GM12878 (cell line): ENCODE data around the gene SLC6A9. TPM values are rescaled to one million over a fixed set of nuclear protein-coding genes. Genes with fewer than 3 reads are reported as not detected.

Experiments
- ATAC-seq: fragments of 200-7000 bp; cut with Tn5 transposase; 3 replicates; pipeline ENCODE4 v1.9.1; 2020; ENCODE audit warnings: mild to moderate bottlenecking, moderate library complexity
- BruUV-seq: library from RNA; stranded (reverse); fragments of 400-500 nt; replicated peaks from 2 replicates; lab custom pipeline; 2021; lab: Mats Ljungman, UMichigan
- CTCF ChIA-PET: fragments of 300-600 bp; sonication (Branson Sonifier 250); formaldehyde crosslinking; extraction: SDS; loops from one replicate; lab custom pipeline; 2021; ENCODE audit warnings: inconsistent platforms; lab: Yijun Ruan, JAX
- POLR2A ChIA-PET: fragments of 350-600 bp; formaldehyde crosslinking; extraction: SDS; loops from one replicate; lab custom pipeline; 2021; ENCODE audit warnings: inconsistent platforms; lab: Charles Lee
- RAD21 ChIA-PET: fragments of 300-600 bp; sonication (Branson Sonifier 250); formaldehyde crosslinking; loops from one replicate; lab custom pipeline; 2023; ENCODE audit warnings: antibody characterized with exemption; ENCODE audit not compliant: unreplicated experiment; lab: Charles Lee
- SMC1A ChIA-PET: fragments of 300-600 bp; sonication (Branson Sonifier 250); formaldehyde crosslinking; loops from one replicate; lab custom pipeline; 2023; ENCODE audit not compliant: unreplicated experiment, uncharacterized antibody; lab: Charles Lee
- DNase-seq: peaks from one replicate; pipeline ENCODE4 v3.0.0-alpha.2; 2011; ENCODE audit warnings: low read depth, low spot score
- FAIRE-seq: peaks from 3 replicates; lab custom pipeline; 2011; peaks lifted over from hg19 to GRCh38; lab: Jason Lieb, UNC
- H2AFZ ChIP-seq: 2 replicates; pipeline ENCODE4 v1.6.0; 2011; ENCODE audit warnings: low read depth, low read length, control low read depth; ENCODE audit not compliant: control insufficient read depth
- H3K27ac ChIP-seq: 2 replicates; pipeline ENCODE4 v1.5.1; 2011; ENCODE audit warnings: control low read depth; ENCODE audit not compliant: control insufficient read depth, insufficient read depth
- H3K27me3 ChIP-seq, 2 experiments: replicated peaks in 1 of 2; 2 replicates each; pipeline versions ENCODE4 v1.6.0 to v1.6.1; 2011; ENCODE audit warnings: low read length in 1 of 2; ENCODE audit not compliant: control insufficient read depth in 2 of 2, insufficient read depth in 2 of 2
- H3K36me3 ChIP-seq, 2 experiments: 2 replicates each; pipeline ENCODE4 v1.5.1; 2011; ENCODE audit warnings: low read length in 1 of 2; ENCODE audit not compliant: control insufficient read depth in 2 of 2, insufficient read depth in 2 of 2
- H3K4me1 ChIP-seq: 2 replicates; pipeline ENCODE4 v1.6.1; 2011; ENCODE audit warnings: mild to moderate bottlenecking, low read length, moderate library complexity, mixed read lengths; ENCODE audit not compliant: control insufficient read depth, insufficient read depth
- H3K4me2 ChIP-seq: 2 replicates; pipeline ENCODE4 v1.6.0; 2011; ENCODE audit warnings: control low read depth; ENCODE audit not compliant: control insufficient read depth, insufficient read depth
- H3K4me3 ChIP-seq: fragments of 200-600 bp; sonication (generic); 2 replicates; pipeline ENCODE4 v1.5.1; 2016
- H3K79me2 ChIP-seq: 2 replicates; pipeline ENCODE4 v1.6.0; 2011; ENCODE audit warnings: low read length; ENCODE audit not compliant: control insufficient read depth, insufficient read depth
- H3K9ac ChIP-seq: 2 replicates; pipeline ENCODE4 v1.8.0; 2011; ENCODE audit warnings: low read length, control low read depth, mixed read lengths; ENCODE audit not compliant: control insufficient read depth, insufficient read depth
- H3K9me3 ChIP-seq: replicated peaks from 3 replicates; pipeline ENCODE4 v1.5.1; 2011; ENCODE audit warnings: mild to moderate bottlenecking, low read length; ENCODE audit not compliant: control insufficient read depth, insufficient read depth
- H4K20me1 ChIP-seq: 2 replicates; pipeline ENCODE4 v1.6.0; 2011; ENCODE audit not compliant: control insufficient read depth, insufficient read depth
- CHD1 ChIP-seq: IDR thresholded peaks from 2 replicates; pipeline ENCODE4 v1.6.1; 2012; ENCODE audit warnings: low read depth, low read length, improper control_type of control experiment
- CREM ChIP-seq: IDR thresholded peaks from 2 replicates; pipeline ENCODE4 v1.6.1; 2014; ENCODE audit warnings: antibody characterized with exemption, low read depth
- LARP7 ChIP-seq: fragments of 450-650 bp; IDR thresholded peaks from 2 replicates; pipeline ENCODE4 v1.6.1; 2017; ENCODE audit warnings: mild to moderate bottlenecking
- MEF2B ChIP-seq: fragments of 450-650 bp; IDR thresholded peaks from 2 replicates; pipeline ENCODE4 v1.6.1; 2018; ENCODE audit warnings: mild to moderate bottlenecking, moderate library complexity; ENCODE audit not compliant: partially characterized antibody, poor library complexity, severe bottlenecking
- MXI1 ChIP-seq: fragments of 150-350 bp; IDR thresholded peaks from 2 replicates; pipeline ENCODE4 v1.6.1; 2011; ENCODE audit warnings: low read depth, mild to moderate bottlenecking, inconsistent platforms, low read length, improper control_type of control experiment
- POLR2A ChIP-seq: IDR thresholded peaks from 2 replicates; pipeline ENCODE4 v1.6.1; 2011; ENCODE audit warnings: low read depth, mild to moderate bottlenecking, low read length
- POU2F2 ChIP-seq: IDR thresholded peaks from 3 replicates; pipeline ENCODE4 v1.6.1; 2011; ENCODE audit warnings: low read depth, mild to moderate bottlenecking, low read length, borderline replicate concordance
- SIN3A ChIP-seq: IDR thresholded peaks from 2 replicates; pipeline ENCODE4 v1.6.1; 2012; ENCODE audit warnings: low read depth, low read length, improper control_type of control experiment
- STAT1 ChIP-seq: fragments of 450-650 bp; conservative IDR thresholded peaks from 2 replicates; pipeline ENCODE4 v1.6.1; 2014; ENCODE audit warnings: antibody characterized with exemption, mild to moderate bottlenecking
- YBX1 ChIP-seq: fragments of 450-650 bp; IDR thresholded peaks from 2 replicates; pipeline ENCODE4 v1.6.1; 2016; ENCODE audit warnings: antibody characterized with exemption
- WGBS: methylation state at CpG from one replicate; pipeline ENCODE4 v1.1.6; 2016; ENCODE audit warnings: low lambda C conversion rate; ENCODE audit not compliant: insufficient replicate concordance, insufficient coverage; ENCODE audit errors: missing lambda C conversion rate; 5-methylcytosine and 5-hydroxymethylcytosine counted together
- in situ Hi-C: fragments of 300-500 bp; cut with MboI; formaldehyde crosslinking; loops from 9 replicates; pipeline ENCODE4 v1.14.3; 2018; ENCODE audit warnings: mixed read lengths
- intact Hi-C: fragments of 100-400 bp; cut with micrococcal nuclease; formaldehyde crosslinking; loops from one replicate; pipeline ENCODE4 v1.14.2; 2022; ENCODE audit not compliant: unreplicated experiment
- polyA plus RNA-seq, 11 experiments: library from polyadenylated mRNA; depleted of rRNA in 4 of 11; unstranded in 6 of 11; stranded (reverse) in 5 of 11; fragments of >200 nt; fragmentation: Nextera tagmentation in 4 of 11; fragmentation: Illumina TruSeq in 1 of 11; extraction: Ambion mirVana in 4 of 11; extraction: Trizol in 1 of 11; gene quantifications; 1 replicate in 1 of 11; 2 replicates in 10 of 11; pipeline versions ENCODE4 v1.2.1 to v1.2.3, GENCODE V29; 2011 to 2016; ENCODE audit warnings: inconsistent platforms in 2 of 11, missing spikeins in 2 of 11, low read depth in 1 of 11
- total RNA-seq, 4 experiments: library from RNA; depleted of rRNA in 3 of 4; stranded (reverse); fragments of >200 nt in 3 of 4; fragmentation: Illumina TruSeq in 1 of 4; extraction: Trizol in 1 of 4; gene quantifications; 2 replicates each; pipeline versions ENCODE4 v1.2.1 to v1.2.3, GENCODE V29; 2013 to 2021
- TF ChIP-seq, protein P1 (sequence below): fragments of 450-650 bp; IDR thresholded peaks from 2 replicates; pipeline ENCODE4 v1.6.1; 2016; ENCODE audit warnings: mild to moderate bottlenecking, moderate library complexity, borderline replicate concordance
- TF ChIP-seq, protein P2 (sequence below): fragments of 450-650 bp; formaldehyde crosslinking; IDR thresholded peaks from 2 replicates; pipeline ENCODE4 v1.4.0; 2020; ENCODE audit warnings: mild to moderate bottlenecking, moderate library complexity
- TF ChIP-seq, protein P3 (sequence below): IDR thresholded peaks from 2 replicates; pipeline ENCODE4 v1.6.1; 2011; ENCODE audit warnings: borderline replicate concordance, low read depth, mild to moderate bottlenecking, moderate library complexity, mixed read lengths, low read length; ENCODE audit not compliant: insufficient read depth; ENCODE audit errors: extremely low read length

The SLC6A9 gene
- total and polyA plus RNA-seq, 10 of the 15 experiments (the other 5 are each of a cell fraction or from before 2014, with no cell fraction given) = 0.02 to 2.0 (median 0.63) TPM

DNA sequence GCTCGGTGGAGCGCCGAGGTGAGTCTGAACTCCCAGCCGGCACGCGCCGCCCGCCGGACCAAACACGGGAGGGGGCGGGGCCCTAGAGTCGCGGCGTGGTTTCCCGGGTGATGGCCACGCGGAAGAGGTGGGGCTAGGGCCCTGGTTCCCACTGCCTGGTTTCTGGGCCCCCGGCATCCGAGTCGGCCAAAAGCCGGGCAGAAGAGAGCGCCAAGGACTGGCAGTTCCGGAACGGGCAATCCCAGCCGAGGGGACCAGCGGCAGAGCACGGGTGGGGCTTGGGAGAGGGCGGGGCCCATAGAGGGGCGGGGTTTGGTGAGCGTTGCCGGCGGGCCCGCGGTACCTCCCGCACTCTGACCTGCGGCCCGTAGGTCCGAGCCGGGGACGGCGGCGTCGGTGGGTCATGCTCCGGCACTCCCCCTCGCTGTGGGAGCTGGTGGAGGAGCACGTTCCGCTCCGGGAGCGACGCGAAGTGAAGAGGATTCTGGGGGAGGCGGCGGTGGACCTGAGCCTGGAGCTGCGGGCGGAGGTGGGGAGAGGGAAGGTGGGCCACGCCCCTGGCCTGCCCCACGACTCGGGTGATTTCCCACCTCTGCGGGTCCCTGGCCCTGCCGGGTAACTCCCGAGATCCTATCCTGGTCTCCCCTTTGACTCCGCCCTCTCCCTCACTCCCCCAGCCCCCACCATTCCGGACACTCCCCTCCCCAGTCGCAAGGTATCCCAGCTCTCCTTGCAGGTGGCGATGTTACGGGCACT is 39.6 kb downstream of the SLC6A9 start, which contains the start of gene CCDC24:
Gene CCDC24, plus strand, starts transcription at position 124 of the 756 bp plus-strand sequence. Its CDS starts 280 bp downstream, at position 404.
- no peaks in the 10 kb centered on the region for H3K27me3 ChIP-seq
- ATAC-seq = peak; percentile 90
- H3K4me2 ChIP-seq = peak within 1 kb of the TSS; percentile 23
- WGBS = 2% methylated on average over 45 of the region's 66 CpGs
- ChIA-PET POLR2A (interaction anchor here (0.9 to 1.7 kb wide), 4 partner anchors 14 to 39 kb away, joined by 4 to 6 read pairs (median 4); partner anchors contain the start of gene ATP6V0B), RAD21 (interaction anchor here (1.8 kb wide), 1 partner anchor 228 kb away, joined by 7 read pairs; no protein-coding TSS in a partner anchor), SMC1A (interaction anchor here (0.7 to 2.4 kb wide), 4 partner anchors 37 to 342 kb away, joined by 3 to 7 read pairs (median 6); partner anchors contain the start of genes IPO13 and KDM4A), CTCF (interaction anchor here (1.2 to 4.6 kb wide), 8 partner anchors 14 to 228 kb away, joined by 3 to 25 read pairs (median 10); partner anchors contain the start of genes ATP6V0B and IPO13)
- H3K9me3 ChIP-seq = no peaks in the 10 kb centered on the region
- DNase-seq = no peak
- H3K79me2 ChIP-seq = no peaks in the 10 kb centered on the region
- peak within 1 kb of the TSS; percentile 91 for H2AFZ ChIP-seq
- H4K20me1 ChIP-seq = no peaks in the 10 kb centered on the region
- intact Hi-C loops (loop anchor here (5.0 kb wide), 1 partner anchor 41 kb away; the partner anchor contains the start of gene SLC6A9), in situ Hi-C loops (no loop called here)
- H3K9ac ChIP-seq = peak within 1 kb of the TSS; percentile 39; the same call in 1 of the 2 replicates
- H3K4me1 ChIP-seq = peaks cover 17% of the 10 kb centered on the region
- peak within 1 kb of the TSS; percentile 42; the same call in 1 of the 2 replicates for H3K27ac ChIP-seq
- FAIRE-seq = peak; percentile 68
- no peaks in the 10 kb centered on the region; a peak in 1 of 4 replicates for H3K36me3 ChIP-seq
- no TSS peak for BruUV-seq
- H3K4me3 ChIP-seq = peak within 1 kb of the TSS; percentile 72
- 0 out of 2 replicates have a peak, but pooled peaks have one; percentile 15 for TF ChIP-seq CREM
- TF ChIP-seq STAT1 = no peak
- TF ChIP-seq MEF2B = peak; percentile 74
- TF ChIP-seq MXI1 = peak; percentile 95
- no peak for TF ChIP-seq CHD1
- TF ChIP-seq SIN3A = peak; percentile 88; the same call in 1 of the 2 replicates
- TF ChIP-seq, protein P1, sequence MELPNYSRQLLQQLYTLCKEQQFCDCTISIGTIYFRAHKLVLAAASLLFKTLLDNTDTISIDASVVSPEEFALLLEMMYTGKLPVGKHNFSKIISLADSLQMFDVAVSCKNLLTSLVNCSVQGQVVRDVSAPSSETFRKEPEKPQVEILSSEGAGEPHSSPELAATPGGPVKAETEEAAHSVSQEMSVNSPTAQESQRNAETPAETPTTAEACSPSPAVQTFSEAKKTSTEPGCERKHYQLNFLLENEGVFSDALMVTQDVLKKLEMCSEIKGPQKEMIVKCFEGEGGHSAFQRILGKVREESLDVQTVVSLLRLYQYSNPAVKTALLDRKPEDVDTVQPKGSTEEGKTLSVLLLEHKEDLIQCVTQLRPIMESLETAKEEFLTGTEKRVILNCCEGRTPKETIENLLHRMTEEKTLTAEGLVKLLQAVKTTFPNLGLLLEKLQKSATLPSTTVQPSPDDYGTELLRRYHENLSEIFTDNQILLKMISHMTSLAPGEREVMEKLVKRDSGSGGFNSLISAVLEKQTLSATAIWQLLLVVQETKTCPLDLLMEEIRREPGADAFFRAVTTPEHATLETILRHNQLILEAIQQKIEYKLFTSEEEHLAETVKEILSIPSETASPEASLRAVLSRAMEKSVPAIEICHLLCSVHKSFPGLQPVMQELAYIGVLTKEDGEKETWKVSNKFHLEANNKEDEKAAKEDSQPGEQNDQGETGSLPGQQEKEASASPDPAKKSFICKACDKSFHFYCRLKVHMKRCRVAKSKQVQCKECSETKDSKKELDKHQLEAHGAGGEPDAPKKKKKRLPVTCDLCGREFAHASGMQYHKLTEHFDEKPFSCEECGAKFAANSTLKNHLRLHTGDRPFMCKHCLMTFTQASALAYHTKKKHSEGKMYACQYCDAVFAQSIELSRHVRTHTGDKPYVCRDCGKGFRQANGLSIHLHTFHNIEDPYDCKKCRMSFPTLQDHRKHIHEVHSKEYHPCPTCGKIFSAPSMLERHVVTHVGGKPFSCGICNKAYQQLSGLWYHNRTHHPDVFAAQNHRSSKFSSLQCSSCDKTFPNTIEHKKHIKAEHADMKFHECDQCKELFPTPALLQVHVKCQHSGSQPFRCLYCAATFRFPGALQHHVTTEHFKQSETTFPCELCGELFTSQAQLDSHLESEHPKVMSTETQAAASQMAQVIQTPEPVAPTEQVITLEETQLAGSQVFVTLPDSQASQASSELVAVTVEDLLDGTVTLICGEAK = peak; percentile 63
- TF ChIP-seq, protein P2, sequence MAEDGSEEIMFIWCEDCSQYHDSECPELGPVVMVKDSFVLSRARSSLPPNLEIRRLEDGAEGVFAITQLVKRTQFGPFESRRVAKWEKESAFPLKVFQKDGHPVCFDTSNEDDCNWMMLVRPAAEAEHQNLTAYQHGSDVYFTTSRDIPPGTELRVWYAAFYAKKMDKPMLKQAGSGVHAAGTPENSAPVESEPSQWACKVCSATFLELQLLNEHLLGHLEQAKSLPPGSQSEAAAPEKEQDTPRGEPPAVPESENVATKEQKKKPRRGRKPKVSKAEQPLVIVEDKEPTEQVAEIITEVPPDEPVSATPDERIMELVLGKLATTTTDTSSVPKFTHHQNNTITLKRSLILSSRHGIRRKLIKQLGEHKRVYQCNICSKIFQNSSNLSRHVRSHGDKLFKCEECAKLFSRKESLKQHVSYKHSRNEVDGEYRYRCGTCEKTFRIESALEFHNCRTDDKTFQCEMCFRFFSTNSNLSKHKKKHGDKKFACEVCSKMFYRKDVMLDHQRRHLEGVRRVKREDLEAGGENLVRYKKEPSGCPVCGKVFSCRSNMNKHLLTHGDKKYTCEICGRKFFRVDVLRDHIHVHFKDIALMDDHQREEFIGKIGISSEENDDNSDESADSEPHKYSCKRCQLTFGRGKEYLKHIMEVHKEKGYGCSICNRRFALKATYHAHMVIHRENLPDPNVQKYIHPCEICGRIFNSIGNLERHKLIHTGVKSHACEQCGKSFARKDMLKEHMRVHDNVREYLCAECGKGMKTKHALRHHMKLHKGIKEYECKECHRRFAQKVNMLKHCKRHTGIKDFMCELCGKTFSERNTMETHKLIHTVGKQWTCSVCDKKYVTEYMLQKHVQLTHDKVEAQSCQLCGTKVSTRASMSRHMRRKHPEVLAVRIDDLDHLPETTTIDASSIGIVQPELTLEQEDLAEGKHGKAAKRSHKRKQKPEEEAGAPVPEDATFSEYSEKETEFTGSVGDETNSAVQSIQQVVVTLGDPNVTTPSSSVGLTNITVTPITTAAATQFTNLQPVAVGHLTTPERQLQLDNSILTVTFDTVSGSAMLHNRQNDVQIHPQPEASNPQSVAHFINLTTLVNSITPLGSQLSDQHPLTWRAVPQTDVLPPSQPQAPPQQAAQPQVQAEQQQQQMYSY (CRISPR knock-in tag) = no peak
- TF ChIP-seq, protein P3, sequence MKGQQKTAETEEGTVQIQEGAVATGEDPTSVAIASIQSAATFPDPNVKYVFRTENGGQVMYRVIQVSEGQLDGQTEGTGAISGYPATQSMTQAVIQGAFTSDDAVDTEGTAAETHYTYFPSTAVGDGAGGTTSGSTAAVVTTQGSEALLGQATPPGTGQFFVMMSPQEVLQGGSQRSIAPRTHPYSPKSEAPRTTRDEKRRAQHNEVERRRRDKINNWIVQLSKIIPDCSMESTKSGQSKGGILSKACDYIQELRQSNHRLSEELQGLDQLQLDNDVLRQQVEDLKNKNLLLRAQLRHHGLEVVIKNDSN = peak; percentile 34
- no peak for TF ChIP-seq YBX1
- TF ChIP-seq POLR2A = peak; percentile 74
- peak; percentile 13; the same call in 1 of the 3 replicates for TF ChIP-seq POU2F2
- TF ChIP-seq LARP7 = 0 out of 2 replicates have a peak, but pooled peaks have one; percentile 40
